Measurements from ENCODE around the gene ZNF648. TPM values are rescaled to one million over a fixed set of nuclear protein-coding genes. Genes with fewer than 3 reads are reported as not detected.
"Not testable (repeated sequence)": the region's sequence is repeated elsewhere in the genome, so short reads cannot be mapped to it uniquely, and the experiment has no call there.

ZNF648 gene
- total RNA-seq, 1 donor from 2014 or later: not detected

- DNase-seq (ENCODE audit: low spot score): peak; percentile 96
Measured at GRCh38 chr1:182029379-182030331, 31.9 kb downstream of the ZNF648 start.

- no peak for DNase-seq (ENCODE audit: low spot score)
Measured at GRCh38 chr1:182029002-182029378, 32.5 kb downstream of the ZNF648 start.

GRCh38 chr1:182015360-182015759 is 46.2 kb downstream of the ZNF648 start:
- no peak for DNase-seq (ENCODE audit: low spot score)

GRCh38 chr1:182010800-182011370 is 50.6 kb downstream of the ZNF648 start:
- not testable (repeated sequence) for DNase-seq (ENCODE audit: low spot score)

- not testable (repeated sequence) for DNase-seq (ENCODE audit: low spot score)
Measured at GRCh38 chr1:182005398-182005797, 56.1 kb downstream of the ZNF648 start.

- no peak for DNase-seq (ENCODE audit: low spot score)
Measured at GRCh38 chr1:182004601-182005000, 56.9 kb downstream of the ZNF648 start.
